H4 (cell line): ENCODE results near the gene TRIOBP. TPM values are rescaled to one million over a fixed set of nuclear protein-coding genes. Genes with fewer than 3 reads are reported as not detected.

Experiments
- DNase-seq: peaks from one replicate; pipeline ENCODE4 v3.0.0-alpha.2; 2015; ENCODE audit warnings: low spot score
- total RNA-seq: library from RNA; depleted of rRNA; stranded (reverse); fragments of >200 nt; shearing (Covaris generic); gene quantifications from 2 replicates; pipeline ENCODE4 v1.2.3, GENCODE V29; 2014

TRIOBP gene
- total RNA-seq, 1 experiment from 2014 or later = 18.3 TPM

GRCh38 chr22:37726241-37726887 is 29.5 kb downstream of the TRIOBP start:
- DNase-seq = no peak

- no peak for DNase-seq
These were observed 31.8 kb downstream of the TRIOBP start for GRCh38 chr22:37728620-37729019.

GRCh38 chr22:37731804-37732471 is 35.1 kb downstream of the TRIOBP start:
- no peak for DNase-seq

GRCh38 chr22:37732699-37733607 is 36.1 kb downstream of the TRIOBP start:
- no peak for DNase-seq

GRCh38 chr22:37733625-37734401 is 37.0 kb downstream of the TRIOBP start:
- no peak for DNase-seq

GRCh38 chr22:37734402-37734700 is 37.5 kb downstream of the TRIOBP start:
- no peak for DNase-seq

- no peak for DNase-seq
These were observed 38.2 kb downstream of the TRIOBP start for GRCh38 chr22:37734964-37735451.

GRCh38 chr22:37739035-37739434 is 42.2 kb downstream of the TRIOBP start:
- no peak for DNase-seq

GRCh38 chr22:37739611-37740049 is 42.8 kb downstream of the TRIOBP start:
- DNase-seq = no peak

GRCh38 chr22:37740455-37741311 is 43.8 kb downstream of the TRIOBP start:
- no peak for DNase-seq

GRCh38 chr22:37741312-37741795 is 44.5 kb downstream of the TRIOBP start:
- peak; percentile 84 for DNase-seq

- DNase-seq = peak; percentile 90
These were observed 45.7 kb downstream of the TRIOBP start for GRCh38 chr22:37742376-37743171.

GRCh38 chr22:37744589-37744988 is 47.7 kb downstream of the TRIOBP start:
- DNase-seq = no peak

- peak; percentile 64 for DNase-seq
These were observed 48.9 kb downstream of the TRIOBP start for GRCh38 chr22:37745548-37746365.

GRCh38 chr22:37746366-37747079 is 49.7 kb downstream of the TRIOBP start:
- DNase-seq = no peak

GRCh38 chr22:37747080-37747714 is 50.3 kb downstream of the TRIOBP start:
- DNase-seq = peak; percentile 35

GRCh38 chr22:37747715-37748100 is 50.9 kb downstream of the TRIOBP start:
- no peak for DNase-seq

GRCh38 chr22:37748659-37749058 is 51.8 kb downstream of the TRIOBP start:
- no peak for DNase-seq
